GM21786 (cell line): ENCODE data around the gene RNF41.
A peak's percentile ranks its signal among the peaks of the same experiment; 100 is the strongest.
"Not testable (repeated sequence)": the region's sequence is repeated elsewhere in the genome, so short reads cannot be mapped to it uniquely, and the experiment has no call there.

Source experiments
- ATAC-seq: cut with Tn5 transposase; IDR thresholded peaks from one replicate; pipeline ENCODE4 v1.9.1; 2021; ENCODE audit not compliant: unreplicated experiment

The RNF41 gene

GRCh38 chr12:56221757-56222530 lies at the start of gene RNF41:
TSS of gene RNF41 (minus strand) at chr12:56221922. CDS start at chr12:56214047, 7,875 bp downstream.
- peak; percentile 81 for ATAC-seq

GRCh38 chr12:56271031-56271430 lies 49.3 kb upstream of the RNF41 start:
- ATAC-seq: no peak

GRCh38 chr12:56267443-56268071 lies 45.8 kb upstream of the RNF41 start:
- ATAC-seq: peak; percentile 7

- peak; percentile 78 for ATAC-seq
These were observed 45.1 kb upstream of the RNF41 start, which contains the start of gene COQ10A for GRCh38 chr12:56266693-56267442. TSS of gene COQ10A (plus strand) at chr12:56266942. CDS start at chr12:56267119, 177 bp downstream.

- not testable (repeated sequence) for ATAC-seq
These were observed 44.5 kb upstream of the RNF41 start for GRCh38 chr12:56266068-56266692.

- not testable (repeated sequence) for ATAC-seq
These were observed 41.2 kb upstream of the RNF41 start for GRCh38 chr12:56262955-56263354.

- no peak for ATAC-seq
These were observed 39.9 kb upstream of the RNF41 start for GRCh38 chr12:56261503-56262232.

- no peak for ATAC-seq
These were observed 39.2 kb upstream of the RNF41 start for GRCh38 chr12:56260921-56261320.

GRCh38 chr12:56260380-56260779 lies 38.7 kb upstream of the RNF41 start:
- ATAC-seq: no peak

GRCh38 chr12:56258820-56259183 lies 37.1 kb upstream of the RNF41 start:
- ATAC-seq: no peak

- ATAC-seq: peak; percentile 88
These were observed 36.5 kb upstream of the RNF41 start, which contains the start of gene ANKRD52 for GRCh38 chr12:56258068-56258819. TSS of gene ANKRD52 (minus strand) at chr12:56258384. CDS start at chr12:56258269, 115 bp downstream.

- ATAC-seq: peak; percentile 15
These were observed 35.9 kb upstream of the RNF41 start for GRCh38 chr12:56257491-56258067.

GRCh38 chr12:56257071-56257470 lies 35.3 kb upstream of the RNF41 start:
- no peak for ATAC-seq

GRCh38 chr12:56256326-56256960 lies 34.7 kb upstream of the RNF41 start:
- ATAC-seq: no peak

GRCh38 chr12:56255671-56256070 lies 33.9 kb upstream of the RNF41 start:
- no peak for ATAC-seq

GRCh38 chr12:56253091-56253490 lies 31.4 kb upstream of the RNF41 start:
- no peak for ATAC-seq

- ATAC-seq: no peak
These were observed 30.9 kb upstream of the RNF41 start for GRCh38 chr12:56252649-56253048.

GRCh38 chr12:56248711-56249110 lies 27.0 kb upstream of the RNF41 start:
- no peak for ATAC-seq

- no peak for ATAC-seq
These were observed 26.2 kb upstream of the RNF41 start for GRCh38 chr12:56247923-56248322.
